Neural cell (in vitro differentiated cells): ENCODE measurements around the gene PCBP4.

ENCODE experiments used
- EP300 ChIP-seq: fragments of 450-650 bp; conservative IDR thresholded peaks from 2 replicates; pipeline ENCODE4 v1.6.1; 2014; ENCODE audit warnings: antibody characterized with exemption, mild to moderate bottlenecking, moderate library complexity; ENCODE audit not compliant: poor library complexity, severe bottlenecking
- EZH2 ChIP-seq: fragments of 200-600, 300-800 bp; shearing (Covaris generic), sonication (generic); IDR thresholded peaks from 2 replicates; pipeline ENCODE4 v1.6.1; 2014; ENCODE audit warnings: antibody characterized with exemption, low read length, borderline replicate concordance, mild to moderate bottlenecking; ENCODE audit not compliant: insufficient read depth, poor library complexity, severe bottlenecking
- REST ChIP-seq: IDR thresholded peaks from 2 replicates; pipeline ENCODE4 v1.6.1; 2012; ENCODE audit warnings: borderline replicate concordance

- TF ChIP-seq EP300 (no peak), REST (no peak), EZH2 (no peak)
Measured at GRCh38 chr3:51948016-51948580, 19.2 kb downstream of the PCBP4 start.
